ENCODE data around the gene HMGXB4. TPM values are rescaled to one million over a fixed set of nuclear protein-coding genes. Genes with fewer than 3 reads are reported as not detected.
"Not testable (repeated sequence)": the region's sequence is repeated elsewhere in the genome, so short reads cannot be mapped to it uniquely, and the experiment has no call there.

The HMGXB4 gene
- total RNA-seq, 1 donor from 2014 or later, result 45.7 TPM

DNA sequence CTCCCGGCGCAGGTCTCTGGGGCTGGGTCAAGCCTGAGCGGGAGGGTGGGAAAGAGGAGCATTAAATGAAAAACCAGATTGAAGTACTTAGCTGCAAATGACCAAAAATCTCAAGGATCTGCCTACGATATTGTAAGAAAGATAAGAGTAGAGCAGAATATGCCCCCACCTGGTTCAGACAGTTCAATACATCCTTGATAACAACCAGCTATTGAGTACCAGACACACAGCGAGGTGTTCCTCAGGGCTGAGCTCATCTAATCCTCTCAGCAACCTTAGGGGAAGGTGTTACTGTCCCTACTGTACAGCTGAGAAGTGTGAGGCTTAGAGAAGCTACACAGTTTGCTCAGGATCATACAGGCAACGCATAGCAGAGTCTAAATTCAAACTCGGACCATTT is 27.4 kb upstream of the HMGXB4 start:
- Mint-ChIP-seq H3K9me3 (no peaks in the 10 kb centered on the region), H3K27ac (no peak overlapping the region), H3K4me3 (no peak overlapping the region), H3K36me3 (ENCODE audit: low read depth) (no peaks in the 10 kb centered on the region), H3K4me1 (ENCODE audit: low read depth) (no peaks in the 10 kb centered on the region), H3K27me3 (ENCODE audit: insufficient read depth) (peaks cover 19% of the 10 kb centered on the region)
- DNase-seq (ENCODE audit: low spot score), result no peak
- intact Hi-C loops (cut with micrococcal nuclease), result loop anchor here (10.0 kb wide), 1 partner anchor 75 kb away; no protein-coding TSS in a partner anchor

DNA sequence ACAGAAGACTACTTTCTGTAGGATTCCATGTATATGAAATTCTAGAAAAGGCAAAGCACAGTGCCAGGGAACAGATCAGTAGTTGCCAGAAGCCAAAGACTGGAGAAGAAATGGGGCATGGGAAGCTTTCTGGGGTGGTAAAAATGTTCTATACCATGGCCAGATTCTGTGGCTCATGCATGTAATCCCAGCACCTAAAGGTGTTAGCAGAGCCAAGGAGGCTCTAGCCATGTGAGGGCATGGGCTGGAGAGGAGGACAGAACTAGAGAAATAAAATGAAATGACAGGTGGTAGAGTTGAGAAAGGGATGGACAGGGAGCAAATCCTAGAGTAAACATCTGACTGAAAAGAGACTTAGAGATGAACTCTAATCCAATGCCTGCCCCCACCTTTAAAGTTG is 26.9 kb upstream of the HMGXB4 start:
- no peaks in the 10 kb centered on the region for H3K36me3 Mint-ChIP-seq (ENCODE audit: low read depth)
- DNase-seq (ENCODE audit: low spot score), result no peak
- intact Hi-C loops (cut with micrococcal nuclease), result loop anchor here (10.0 kb wide), 1 partner anchor 76 kb away; no protein-coding TSS in a partner anchor
- no peaks in the 10 kb centered on the region for H3K9me3 Mint-ChIP-seq
- no peaks in the 10 kb centered on the region for H3K4me1 Mint-ChIP-seq (ENCODE audit: low read depth)
- peaks cover 19% of the 10 kb centered on the region for H3K27me3 Mint-ChIP-seq (ENCODE audit: insufficient read depth)
- no peak overlapping the region for H3K4me3 Mint-ChIP-seq
- H3K27ac Mint-ChIP-seq, result no peak overlapping the region

DNA sequence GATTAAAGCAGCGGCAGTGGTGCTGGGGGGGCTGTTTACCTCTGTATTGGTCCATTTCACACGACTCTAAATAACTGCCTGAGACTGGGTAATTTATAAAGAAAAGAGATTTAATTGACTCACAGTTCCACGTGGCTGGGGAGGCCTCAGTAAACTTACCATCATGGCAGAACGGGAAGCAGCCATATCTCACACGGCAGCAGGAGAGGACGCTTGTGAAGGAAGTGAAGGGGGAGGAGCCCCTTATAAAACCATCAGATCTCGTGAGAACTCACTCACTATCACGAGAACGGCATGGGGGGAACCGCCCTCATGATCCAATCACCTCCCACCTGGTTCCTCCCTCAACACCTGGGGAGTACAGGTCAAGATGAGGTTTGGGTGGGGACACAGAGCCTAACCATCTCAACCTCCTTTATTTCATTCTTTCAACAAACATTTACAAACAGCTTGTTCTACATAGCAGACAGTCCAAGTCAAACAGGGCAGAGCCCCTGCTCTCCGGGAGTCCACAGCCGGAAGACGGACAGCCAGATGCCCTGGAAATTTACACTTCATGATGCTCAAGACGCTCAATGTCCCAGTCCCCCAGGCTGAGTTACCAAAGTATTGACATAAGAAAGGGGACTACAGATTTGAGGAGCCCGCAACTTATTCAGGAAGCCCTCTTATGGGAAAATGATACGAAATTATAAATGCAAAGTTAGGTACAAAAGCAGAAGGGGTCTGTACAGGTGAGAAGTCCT is 26.3 kb upstream of the HMGXB4 start:
- Mint-ChIP-seq H3K36me3 (ENCODE audit: low read depth) (no peaks in the 10 kb centered on the region), H3K4me1 (ENCODE audit: low read depth) (no peaks in the 10 kb centered on the region), H3K27ac (no peak overlapping the region), H3K4me3 (peak overlapping the region; percentile 28), H3K9me3 (no peaks in the 10 kb centered on the region), H3K27me3 (ENCODE audit: insufficient read depth) (peaks cover 22% of the 10 kb centered on the region)
- intact Hi-C loops (cut with micrococcal nuclease), result loop anchor here (10.0 kb wide), 1 partner anchor 76 kb away; no protein-coding TSS in a partner anchor
- DNase-seq (ENCODE audit: low spot score), result no peak

DNA sequence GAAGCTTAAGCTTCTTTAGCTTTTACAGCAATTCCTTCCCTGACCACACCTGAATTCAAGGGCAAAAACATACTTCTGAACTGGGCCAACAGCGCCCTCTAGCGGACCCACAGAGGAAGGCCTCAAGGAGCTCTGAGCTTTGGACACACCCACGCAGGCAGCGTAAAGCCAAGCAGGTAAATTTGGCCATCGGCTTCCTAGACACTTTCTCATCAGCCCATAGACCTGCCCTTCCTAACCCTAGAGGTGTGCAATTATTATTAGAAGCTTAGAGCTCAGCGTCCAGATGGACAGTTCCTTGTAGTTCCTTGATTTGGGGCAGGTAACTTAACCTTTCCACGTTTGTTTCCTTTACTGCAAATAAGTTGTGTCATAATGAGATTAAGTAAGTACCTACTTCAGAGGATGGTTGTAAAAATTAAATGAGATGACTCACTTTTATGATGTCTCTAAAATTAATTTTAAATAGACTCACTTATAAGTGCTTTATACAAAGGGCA is 25.7 kb upstream of the HMGXB4 start:
- peak; percentile 59 for DNase-seq (ENCODE audit: low spot score)
- H3K27me3 Mint-ChIP-seq (ENCODE audit: insufficient read depth), result peaks cover 27% of the 10 kb centered on the region
- no peak overlapping the region for H3K4me3 Mint-ChIP-seq
- no peaks in the 10 kb centered on the region for H3K36me3 Mint-ChIP-seq (ENCODE audit: low read depth)
- H3K4me1 Mint-ChIP-seq (ENCODE audit: low read depth), result no peaks in the 10 kb centered on the region
- no peak overlapping the region for H3K27ac Mint-ChIP-seq
- H3K9me3 Mint-ChIP-seq, result no peaks in the 10 kb centered on the region
- intact Hi-C loops (cut with micrococcal nuclease), result loop anchor here (10.0 kb wide), 1 partner anchor 77 kb away; no protein-coding TSS in a partner anchor

DNA sequence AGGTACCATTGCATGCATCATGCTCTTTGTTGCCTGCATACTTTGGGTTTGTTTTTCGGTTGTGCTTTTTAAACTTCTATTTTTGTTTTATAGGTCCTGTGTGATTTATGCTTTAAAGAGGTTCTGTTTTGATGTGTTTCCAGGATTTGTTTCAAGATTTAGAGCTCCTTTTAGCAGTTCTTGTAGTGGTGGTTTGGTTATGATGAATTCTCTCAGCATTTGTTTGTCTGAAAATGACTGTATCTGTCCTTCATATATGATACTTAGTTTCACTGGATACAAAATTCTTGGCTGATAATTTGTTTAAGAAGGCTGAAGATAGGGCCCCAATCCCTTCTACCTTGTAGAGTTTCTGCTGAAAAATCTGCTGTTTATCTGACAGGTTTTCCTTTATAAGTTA is 18.5 kb upstream of the HMGXB4 start:
- not testable (repeated sequence) for H3K4me3 Mint-ChIP-seq; H3K27ac Mint-ChIP-seq; DNase-seq (ENCODE audit: low spot score); H3K4me1 Mint-ChIP-seq (ENCODE audit: low read depth); H3K36me3 Mint-ChIP-seq (ENCODE audit: low read depth)
- Mint-ChIP-seq H3K27me3 (ENCODE audit: insufficient read depth) (peaks cover 28% of the 10 kb centered on the region), H3K9me3 (peaks cover 25% of the 10 kb centered on the region)
- intact Hi-C loops (cut with micrococcal nuclease), result loop anchor here (10.0 kb wide), 1 partner anchor 84 kb away; no protein-coding TSS in a partner anchor

DNA sequence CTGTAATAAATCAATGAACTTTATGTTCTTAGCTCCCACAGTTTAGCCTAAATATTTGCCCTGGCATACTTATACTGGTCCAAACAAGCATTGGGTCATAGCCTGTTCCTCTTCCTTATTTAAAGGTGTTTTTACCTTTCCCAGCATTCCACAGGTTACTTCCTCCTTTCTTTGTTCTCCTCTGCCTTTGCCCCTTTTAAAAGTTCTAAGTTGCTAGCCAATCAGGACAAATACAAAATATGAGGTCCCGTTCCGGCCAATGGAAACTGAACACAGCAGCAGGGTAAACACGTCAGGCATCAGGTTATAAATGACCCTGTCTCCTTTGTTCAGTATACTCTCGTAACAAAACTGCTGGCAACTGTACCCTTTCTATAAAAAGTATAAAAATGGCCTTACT is 12.8 kb upstream of the HMGXB4 start:
- H3K9me3 Mint-ChIP-seq; DNase-seq (ENCODE audit: low spot score); H3K4me3 Mint-ChIP-seq; intact Hi-C loops (cut with micrococcal nuclease); H3K27ac Mint-ChIP-seq; H3K36me3 Mint-ChIP-seq (ENCODE audit: low read depth); H3K4me1 Mint-ChIP-seq (ENCODE audit: low read depth): not testable (repeated sequence)
- H3K27me3 Mint-ChIP-seq (ENCODE audit: insufficient read depth), result peaks cover 13% of the 10 kb centered on the region

DNA sequence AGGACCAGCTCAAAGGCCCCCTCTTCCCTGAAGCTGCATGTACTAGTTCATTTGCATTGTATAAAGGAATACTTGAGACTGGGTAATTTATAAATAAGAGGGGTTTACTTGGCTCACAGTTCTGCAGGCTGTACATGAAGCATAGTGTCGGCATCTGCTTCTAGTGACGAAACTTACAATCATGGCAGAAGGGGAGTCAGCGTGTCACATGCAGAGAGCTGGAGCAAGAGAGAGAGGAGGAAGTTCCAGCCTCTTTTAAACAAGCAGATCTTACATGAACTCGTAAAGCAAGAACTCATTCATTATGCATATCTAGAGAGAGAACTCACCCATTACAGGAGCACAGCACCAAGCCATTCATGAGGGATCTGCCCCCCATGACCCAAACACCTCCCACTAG is 7.1 kb upstream of the HMGXB4 start:
- intact Hi-C loops (cut with micrococcal nuclease), result no loop called here
- Mint-ChIP-seq H3K4me3 (no peak overlapping the region), H3K36me3 (ENCODE audit: low read depth) (no peaks in the 10 kb centered on the region)

DNA sequence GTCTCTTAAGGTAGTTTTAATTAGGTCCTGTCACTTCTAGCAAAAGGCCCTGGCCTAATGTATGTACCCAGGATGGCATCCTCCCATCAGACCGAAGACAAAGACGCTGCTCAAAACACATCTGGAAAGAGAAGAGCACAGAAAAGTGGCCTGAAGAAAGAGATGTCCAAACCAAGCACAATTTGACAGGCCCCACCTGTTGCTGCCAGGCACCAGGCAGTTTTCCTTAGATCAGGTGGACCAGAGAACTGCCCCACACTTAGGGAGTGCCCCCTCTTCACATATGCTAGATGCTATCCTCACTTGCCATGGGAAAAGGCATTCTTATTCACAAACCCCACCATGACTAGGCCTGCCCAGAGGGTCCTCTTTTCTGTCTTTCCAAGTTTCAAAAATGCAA is 3.3 kb upstream of the HMGXB4 start:
- peaks cover 20% of the 10 kb centered on the region for H3K4me1 Mint-ChIP-seq (ENCODE audit: low read depth)
- peaks cover 11% of the 10 kb centered on the region for H3K36me3 Mint-ChIP-seq (ENCODE audit: low read depth)

More for the DNA sequence above, 7.1 kb upstream of the HMGXB4 start:
- no peak for DNase-seq (ENCODE audit: low spot score)
- Mint-ChIP-seq H3K9me3 (no peaks in the 10 kb centered on the region), H3K27me3 (ENCODE audit: insufficient read depth) (peaks cover 4% of the 10 kb centered on the region), H3K4me1 (ENCODE audit: low read depth) (peaks cover 4% of the 10 kb centered on the region), H3K27ac (no peak overlapping the region)

DNA sequence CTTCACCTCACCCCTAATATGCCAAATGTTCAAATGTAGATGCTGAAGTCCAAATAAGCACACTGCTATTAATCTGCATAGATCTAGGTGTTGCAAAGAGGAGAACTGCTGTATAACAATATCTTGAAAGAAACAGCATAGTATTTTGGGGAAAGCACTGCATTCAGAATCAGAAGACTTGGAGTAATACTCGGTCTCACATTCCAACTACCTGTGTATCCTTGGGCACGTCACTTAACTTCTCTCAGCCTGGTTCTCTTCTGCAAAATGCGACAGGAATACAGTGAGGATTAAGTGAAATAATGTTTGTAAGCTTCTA is 332 bp upstream of the HMGXB4 start:
- H3K27ac Mint-ChIP-seq, result peak overlapping the region; percentile 94
- H3K27me3 Mint-ChIP-seq (ENCODE audit: insufficient read depth), result no peaks in the 10 kb centered on the region
- peaks cover 18% of the 10 kb centered on the region for H3K36me3 Mint-ChIP-seq (ENCODE audit: low read depth)
- peaks cover 30% of the 10 kb centered on the region for H3K4me1 Mint-ChIP-seq (ENCODE audit: low read depth)
- H3K4me3 Mint-ChIP-seq, result peak overlapping the region; percentile 91
- intact Hi-C loops (cut with micrococcal nuclease), result no loop called here
- DNase-seq (ENCODE audit: low spot score), result no peak
- no peaks in the 10 kb centered on the region for H3K9me3 Mint-ChIP-seq

More for the DNA sequence above, 3.3 kb upstream of the HMGXB4 start:
- intact Hi-C loops (cut with micrococcal nuclease), result no loop called here
- Mint-ChIP-seq H3K27ac (no peak overlapping the region), H3K27me3 (ENCODE audit: insufficient read depth) (peaks cover 4% of the 10 kb centered on the region), H3K9me3 (no peaks in the 10 kb centered on the region), H3K4me3 (no peak overlapping the region)
- no peak for DNase-seq (ENCODE audit: low spot score)

DNA sequence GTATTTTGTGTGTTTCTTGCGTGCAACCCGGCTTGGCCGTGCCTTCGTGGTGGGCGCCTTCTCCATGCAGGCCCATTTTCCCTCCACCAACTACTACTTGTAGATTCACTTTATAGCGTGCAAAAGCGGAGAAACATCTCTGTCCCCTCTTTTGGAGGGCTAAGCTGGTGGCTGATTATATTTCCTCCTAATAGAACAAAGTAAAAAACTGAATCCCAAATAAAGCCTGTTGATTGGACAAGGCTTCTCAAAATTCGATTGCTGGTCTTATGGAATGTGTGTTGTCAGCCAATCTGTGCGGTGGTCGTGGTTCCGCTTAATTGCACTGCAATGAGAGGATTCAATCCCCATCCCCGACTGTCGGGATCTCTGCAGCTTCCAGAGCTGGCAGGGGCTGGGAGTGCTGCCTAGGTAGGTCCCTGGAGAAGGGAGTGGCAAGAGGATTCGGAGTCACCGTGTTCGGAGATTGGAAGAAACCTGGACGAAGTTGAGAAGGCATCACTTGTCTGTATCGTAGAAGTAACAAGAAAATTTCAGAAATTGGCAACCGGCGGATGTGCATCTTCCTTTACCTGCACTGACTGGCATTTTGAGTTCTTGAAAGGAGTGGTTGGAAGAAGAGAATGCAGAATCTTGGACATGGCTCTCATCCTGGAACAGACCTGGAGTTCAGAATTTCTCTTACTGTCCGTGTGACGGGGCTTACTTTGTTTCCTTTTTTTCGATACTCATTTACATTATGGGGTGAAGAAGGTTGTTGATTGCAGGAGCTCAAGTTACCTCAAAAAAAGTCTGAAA is 1.1 kb downstream of the HMGXB4 start:
- Mint-ChIP-seq H3K4me3 (peak overlapping the region; percentile 91), H3K36me3 (ENCODE audit: low read depth) (peaks cover 21% of the 10 kb centered on the region), H3K27ac (peak overlapping the region; percentile 90), H3K9me3 (no peaks in the 10 kb centered on the region), H3K27me3 (ENCODE audit: insufficient read depth) (no peaks in the 10 kb centered on the region), H3K4me1 (ENCODE audit: low read depth) (peaks cover 26% of the 10 kb centered on the region)
- intact Hi-C loops (cut with micrococcal nuclease), result loop anchor here (1.0 kb wide), 2 partner anchors 42 to 390 kb away; partner anchors contain the start of gene APOL6
- DNase-seq (ENCODE audit: low spot score), result no peak

DNA sequence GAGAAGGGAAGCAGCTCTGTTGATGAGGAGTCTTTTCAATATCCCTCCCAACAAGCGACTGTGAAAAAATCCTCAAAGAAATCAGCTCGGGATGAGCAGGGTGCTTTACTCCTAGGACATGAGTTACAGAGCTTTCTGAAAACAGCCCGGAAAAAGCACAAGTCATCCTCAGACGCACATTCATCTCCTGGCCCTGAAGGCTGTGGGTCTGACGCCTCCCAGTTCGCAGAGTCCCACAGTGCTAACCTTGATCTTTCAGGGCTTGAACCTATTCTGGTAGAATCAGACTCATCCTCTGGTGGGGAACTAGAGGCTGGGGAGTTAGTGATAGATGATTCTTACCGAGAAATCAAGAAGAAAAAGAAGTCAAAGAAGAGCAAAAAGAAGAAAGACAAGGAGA is 7.7 kb downstream of the HMGXB4 start:
- Mint-ChIP-seq H3K9me3 (no peaks in the 10 kb centered on the region), H3K4me1 (ENCODE audit: low read depth) (peaks cover 11% of the 10 kb centered on the region), H3K36me3 (ENCODE audit: low read depth) (peaks cover 41% of the 10 kb centered on the region), H3K27ac (no peak overlapping the region), H3K4me3 (no peak overlapping the region), H3K27me3 (ENCODE audit: insufficient read depth) (no peaks in the 10 kb centered on the region)
- intact Hi-C loops (cut with micrococcal nuclease), result no loop called here
- no peak for DNase-seq (ENCODE audit: low spot score)

DNA sequence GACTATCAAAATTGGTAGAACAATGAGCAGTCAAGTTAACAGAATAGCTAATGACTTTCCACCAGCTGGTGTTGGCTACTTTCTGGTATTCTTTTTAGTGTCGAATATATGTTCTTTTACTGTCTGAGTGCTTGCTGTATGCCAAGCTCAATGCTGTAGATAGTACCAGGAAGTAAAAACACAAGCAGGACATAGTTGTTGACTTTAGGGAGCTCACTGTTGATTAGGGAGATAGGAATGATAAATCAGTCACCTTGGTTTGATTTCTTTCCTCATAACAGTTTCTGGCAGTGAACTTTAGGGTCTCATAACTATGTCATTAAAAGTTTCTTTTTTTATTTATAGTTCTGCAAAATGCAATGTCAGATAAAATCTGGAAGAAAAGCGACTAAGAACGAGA is 9.0 kb downstream of the HMGXB4 start:
- intact Hi-C loops (cut with micrococcal nuclease), result no loop called here
- H3K27me3 Mint-ChIP-seq (ENCODE audit: insufficient read depth), result no peaks in the 10 kb centered on the region
- no peak overlapping the region for H3K27ac Mint-ChIP-seq
- H3K36me3 Mint-ChIP-seq (ENCODE audit: low read depth), result peaks cover 43% of the 10 kb centered on the region
- H3K4me3 Mint-ChIP-seq, result no peak overlapping the region
- DNase-seq (ENCODE audit: low spot score), result no peak
- peaks cover 13% of the 10 kb centered on the region for H3K4me1 Mint-ChIP-seq (ENCODE audit: low read depth)
- H3K9me3 Mint-ChIP-seq, result no peaks in the 10 kb centered on the region

DNA sequence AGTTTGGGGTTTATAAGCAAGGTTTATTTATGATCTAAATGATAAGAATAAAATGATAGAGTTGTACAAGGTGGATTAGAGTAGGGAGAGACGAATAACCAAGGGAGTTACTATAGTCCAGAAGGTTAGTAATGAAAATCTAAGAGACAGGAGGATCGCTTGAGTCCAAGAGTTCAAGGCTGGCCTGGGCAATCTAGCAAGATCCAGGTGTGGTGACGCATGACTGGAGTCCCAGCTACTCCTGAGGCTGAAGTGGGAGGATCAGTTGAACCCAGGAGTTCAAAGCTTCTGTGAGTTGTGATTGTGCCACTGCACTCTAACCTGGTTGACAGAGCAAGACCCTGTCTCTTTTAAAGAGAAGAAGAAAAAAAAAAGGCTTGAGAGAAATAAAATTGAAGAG is 12.3 kb downstream of the HMGXB4 start:
- no peak overlapping the region for H3K4me3 Mint-ChIP-seq
- no peaks in the 10 kb centered on the region for H3K9me3 Mint-ChIP-seq
- no peaks in the 10 kb centered on the region for H3K27me3 Mint-ChIP-seq (ENCODE audit: insufficient read depth)
- H3K27ac Mint-ChIP-seq, result no peak overlapping the region
- DNase-seq (ENCODE audit: low spot score), result no peak
- peaks cover 54% of the 10 kb centered on the region for H3K36me3 Mint-ChIP-seq (ENCODE audit: low read depth)
- intact Hi-C loops (cut with micrococcal nuclease), result no loop called here
- peaks cover 42% of the 10 kb centered on the region for H3K4me1 Mint-ChIP-seq (ENCODE audit: low read depth)

Data from activated T-helper 1 cell treated with anti-CD3 and anti-CD28 coated beads, Interleukin-12 subunit alpha, Interleukin-12 subunit beta, Interleukin-2, Interleukin-4 antibody, amounts not matched to agents 30 ng/mL and 10 ng/mL and 1 ng/mL, durations not matched to agents 14 hours and 24 hours and 36 hours (primary cell).